HG03066 (cell line): ENCODE results near the gene SHF.

Experiments used
- ATAC-seq: cut with Tn5 transposase; IDR thresholded peaks from one replicate; pipeline ENCODE4 v1.9.1; 2021; ENCODE audit warnings: low read depth; ENCODE audit not compliant: unreplicated experiment

Gene SHF

GRCh38 chr15:45130291-45131000 lies 57.3 kb downstream of the SHF start:
- ATAC-seq, result no peak

- ATAC-seq, result no peak
Measured at GRCh38 chr15:45129651-45130129, 58.1 kb downstream of the SHF start, which contains the start of the genes DUOX1 and DUOXA1. DUOX1 (plus strand) TSS chr15:45129994; CDS start chr15:45131967, 1,973 bp downstream. DUOXA1 (minus strand) TSS chr15:45129879; CDS start chr15:45123014, 6,865 bp downstream.

GRCh38 chr15:45128971-45129639 lies 58.7 kb downstream of the SHF start:
- ATAC-seq, result no peak

- ATAC-seq, result no peak
Measured at GRCh38 chr15:45126535-45127158, 61.1 kb downstream of the SHF start.

- no peak for ATAC-seq
Measured at GRCh38 chr15:45123397-45123796, 64.4 kb downstream of the SHF start.

- ATAC-seq, result no peak
Measured at GRCh38 chr15:45122719-45123118, 65.0 kb downstream of the SHF start.

GRCh38 chr15:45121706-45122417 lies 65.9 kb downstream of the SHF start:
- ATAC-seq, result no peak

- ATAC-seq, result no peak
Measured at GRCh38 chr15:45121020-45121419, 66.7 kb downstream of the SHF start.

GRCh38 chr15:45120081-45120972 lies 67.4 kb downstream of the SHF start:
- no peak for ATAC-seq

- no peak for ATAC-seq
Measured at GRCh38 chr15:45118996-45119395, 68.8 kb downstream of the SHF start.

GRCh38 chr15:45118131-45118588 lies 69.6 kb downstream of the SHF start:
- ATAC-seq, result peak; percentile 92

GRCh38 chr15:45117308-45118130 lies 70.2 kb downstream of the SHF start:
- no peak for ATAC-seq
